Activated CD4-positive, alpha-beta memory T cell treated with anti-CD3 and anti-CD28 coated beads for 36 hours (primary cell): Measurements from ENCODE around the gene GRIK1. TPM values are rescaled to one million over a fixed set of nuclear protein-coding genes. Genes with fewer than 3 reads are reported as not detected.

Source experiments
- CTCF ChIA-PET: fragments of 350-600 bp; sonication (Branson Sonifier 250); formaldehyde crosslinking; loops from one replicate; lab custom pipeline; 2021; ENCODE audit warnings: antibody characterized with exemption, inconsistent platforms; lab: Charles Lee
- POLR2A ChIA-PET: fragments of 350-600 bp; sonication (Branson Sonifier 250); formaldehyde crosslinking; loops from one replicate; lab custom pipeline; 2021; ENCODE audit warnings: antibody characterized with exemption; lab: Charles Lee
- DNase-seq: peaks from one replicate; pipeline ENCODE4 v3.0.0-alpha.2; 2020
- H3K27ac Mint-ChIP-seq: one replicate; pipeline ENCODE4 v1.8.0; 2021; ENCODE audit warnings: mixed read lengths
- H3K27me3 Mint-ChIP-seq: one replicate; pipeline ENCODE4 v1.8.0; 2021; ENCODE audit warnings: mixed read lengths
- H3K36me3 Mint-ChIP-seq: one replicate; pipeline ENCODE4 v1.8.0; 2021; ENCODE audit warnings: mixed read lengths
- H3K4me1 Mint-ChIP-seq: one replicate; pipeline ENCODE4 v1.8.0; 2021; ENCODE audit warnings: low read depth, mixed read lengths
- H3K4me3 Mint-ChIP-seq: one replicate; pipeline ENCODE4 v1.8.0; 2021; ENCODE audit warnings: mild to moderate bottlenecking, mixed read lengths
- H3K9me3 Mint-ChIP-seq: one replicate; pipeline ENCODE4 v1.8.0; 2021; ENCODE audit warnings: mixed read lengths
- intact Hi-C: fragments of 100-400 bp; cut with micrococcal nuclease; formaldehyde crosslinking; loops from one replicate; pipeline ENCODE4 v1.15.1; 2023
- total RNA-seq, 2 experiments: library from RNA; stranded (reverse); gene quantifications; one replicate each; pipeline ENCODE4 v1.2.3, GENCODE V29; 2021

Gene GRIK1
- total RNA-seq, 2 experiments from 2014 or later: not detected

DNA sequence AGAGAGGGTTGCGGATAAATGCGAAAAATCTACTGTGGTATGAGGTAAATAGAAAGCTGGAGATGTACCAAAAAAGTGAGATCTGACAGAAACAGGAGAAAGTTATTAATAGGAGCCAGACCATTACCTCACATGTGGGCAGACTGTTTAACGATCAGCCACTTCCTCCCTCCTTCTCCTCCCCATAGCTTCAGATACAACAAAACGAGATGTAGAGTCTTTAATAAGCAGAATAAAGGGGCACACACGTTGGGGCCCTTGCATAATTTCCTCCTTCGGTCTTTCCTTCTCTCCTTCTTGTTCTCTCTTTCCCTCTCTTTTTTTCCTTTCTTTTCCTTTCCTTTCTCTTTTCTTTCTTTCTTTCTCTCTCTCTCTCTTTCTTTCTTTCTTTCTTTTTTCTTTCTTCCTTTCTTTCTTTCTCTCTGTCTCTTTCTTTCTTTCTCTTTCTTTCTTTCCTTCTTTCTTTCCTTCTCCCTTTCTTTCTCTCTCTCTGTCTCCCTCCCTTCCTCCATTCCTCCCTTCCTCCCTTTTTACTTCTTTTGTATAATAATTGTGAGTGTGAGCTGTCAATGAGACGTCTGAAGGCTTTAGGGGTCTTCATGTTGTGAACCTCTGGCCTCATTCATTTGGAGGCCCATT lies 242.1 kb downstream of the GRIK1 start:
- no peaks in the 10 kb centered on the region for H3K9me3 Mint-ChIP-seq
- H3K4me3 Mint-ChIP-seq: no peak overlapping the region
- ChIA-PET CTCF (no interaction called here), POLR2A (no interaction called here)
- H3K27ac Mint-ChIP-seq: no peak overlapping the region
- no peaks in the 10 kb centered on the region for H3K4me1 Mint-ChIP-seq
- intact Hi-C loops: no loop called here
- no peak for DNase-seq
- no peaks in the 10 kb centered on the region for H3K36me3 Mint-ChIP-seq
- H3K27me3 Mint-ChIP-seq: no peaks in the 10 kb centered on the region

DNA sequence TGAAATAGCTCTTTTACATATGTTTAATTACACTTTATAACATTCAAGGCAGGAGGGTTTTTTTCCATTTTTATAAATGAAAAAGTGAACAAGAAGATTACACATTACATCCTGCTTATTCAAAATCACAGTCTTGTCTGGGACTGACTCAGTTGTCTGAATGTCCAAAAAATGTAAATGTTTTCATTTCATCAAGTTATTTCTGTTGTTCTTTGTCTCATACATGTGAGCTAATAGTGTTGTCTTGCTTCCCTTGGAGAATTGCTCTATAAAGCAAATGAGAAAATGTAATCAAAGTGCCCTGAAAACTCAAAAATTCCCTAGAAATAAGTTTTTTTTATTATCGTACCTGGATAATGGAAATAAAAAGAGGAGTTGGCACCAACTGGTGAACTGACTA lies 242.9 kb downstream of the GRIK1 start:
- H3K9me3 Mint-ChIP-seq: no peaks in the 10 kb centered on the region
- no peak overlapping the region for H3K4me3 Mint-ChIP-seq
- no peaks in the 10 kb centered on the region for H3K36me3 Mint-ChIP-seq
- no peak overlapping the region for H3K27ac Mint-ChIP-seq
- intact Hi-C loops: no loop called here
- H3K27me3 Mint-ChIP-seq: no peaks in the 10 kb centered on the region
- no peak for DNase-seq
- CTCF ChIA-PET: no interaction called here
- POLR2A ChIA-PET: no interaction called here
- H3K4me1 Mint-ChIP-seq: no peaks in the 10 kb centered on the region

DNA sequence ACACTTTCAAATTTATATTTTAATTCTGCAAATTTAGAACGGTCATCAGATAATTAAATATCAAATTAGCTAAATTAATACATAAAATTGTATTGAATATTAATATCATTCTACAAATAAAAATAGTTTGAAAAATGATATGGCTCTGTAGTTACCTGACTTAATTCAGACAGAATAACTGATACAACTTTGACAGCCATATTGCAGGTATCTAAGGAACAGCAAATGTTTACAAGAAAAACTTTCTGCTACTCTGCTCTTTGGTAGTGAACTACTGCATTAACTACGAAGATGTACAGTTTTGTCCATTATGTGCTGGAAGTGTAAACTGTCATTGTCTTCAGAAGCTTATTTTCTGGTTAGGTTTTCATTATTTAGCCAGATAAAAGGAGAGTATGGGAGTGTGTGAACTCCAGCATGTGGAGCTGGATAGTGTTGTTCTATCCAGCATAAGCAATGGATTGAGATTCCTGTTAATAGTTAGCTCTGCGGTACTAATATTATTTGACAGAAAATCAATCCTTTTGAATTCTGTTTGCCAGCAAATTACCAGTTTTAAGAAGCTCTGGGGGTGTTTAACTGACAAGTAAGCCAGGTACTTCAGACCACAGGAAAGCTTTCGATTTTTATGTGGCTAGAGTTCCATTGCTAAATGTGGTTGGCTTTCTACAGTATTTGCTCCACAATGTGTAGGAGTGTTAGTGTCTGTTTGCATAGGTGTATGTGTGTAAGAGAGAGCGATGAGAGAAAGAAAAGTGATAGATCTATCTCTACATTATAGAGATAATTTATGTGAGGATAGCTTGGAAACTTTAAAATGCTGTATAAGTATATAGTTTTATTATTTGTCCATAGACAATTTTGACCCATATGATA lies 247.9 kb downstream of the GRIK1 start:
- intact Hi-C loops: no loop called here
- CTCF ChIA-PET: interaction anchor here (0.6 kb wide), 1 partner anchor 52 kb away, joined by 4 read pairs; no protein-coding TSS in a partner anchor
- H3K4me1 Mint-ChIP-seq: no peaks in the 10 kb centered on the region
- no peaks in the 10 kb centered on the region for H3K27me3 Mint-ChIP-seq
- H3K27ac Mint-ChIP-seq: no peak overlapping the region
- POLR2A ChIA-PET: no interaction called here
- DNase-seq: no peak
- no peaks in the 10 kb centered on the region for H3K9me3 Mint-ChIP-seq
- no peaks in the 10 kb centered on the region for H3K36me3 Mint-ChIP-seq
- H3K4me3 Mint-ChIP-seq: no peak overlapping the region

DNA sequence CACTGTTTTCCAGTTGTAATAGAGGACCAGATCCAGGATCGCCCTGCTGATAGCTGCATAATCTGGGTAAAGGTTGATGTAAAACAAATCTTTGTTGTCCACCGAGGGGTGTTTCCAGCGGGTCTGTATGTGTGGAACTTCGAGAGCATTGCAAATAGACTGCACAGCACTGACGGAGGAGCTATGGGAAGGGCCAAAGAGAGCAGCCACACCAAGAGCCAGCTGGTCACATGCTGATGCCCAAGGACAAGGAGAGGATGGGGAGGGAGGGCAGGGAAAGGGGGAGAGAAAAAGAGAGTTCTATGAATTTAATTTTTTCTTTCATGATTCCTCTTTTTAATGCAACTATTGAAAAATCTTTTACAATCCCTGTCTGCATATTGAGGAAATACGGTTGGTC lies 250.0 kb downstream of the GRIK1 start:
- no peak for DNase-seq
- ChIA-PET CTCF (no interaction called here), POLR2A (no interaction called here)
- intact Hi-C loops: no loop called here
- H3K27me3 Mint-ChIP-seq: peaks cover 1% of the 10 kb centered on the region
- H3K4me1 Mint-ChIP-seq: no peaks in the 10 kb centered on the region
- H3K36me3 Mint-ChIP-seq: no peaks in the 10 kb centered on the region
- H3K27ac Mint-ChIP-seq: no peak overlapping the region
- no peaks in the 10 kb centered on the region for H3K9me3 Mint-ChIP-seq
- no peak overlapping the region for H3K4me3 Mint-ChIP-seq

DNA sequence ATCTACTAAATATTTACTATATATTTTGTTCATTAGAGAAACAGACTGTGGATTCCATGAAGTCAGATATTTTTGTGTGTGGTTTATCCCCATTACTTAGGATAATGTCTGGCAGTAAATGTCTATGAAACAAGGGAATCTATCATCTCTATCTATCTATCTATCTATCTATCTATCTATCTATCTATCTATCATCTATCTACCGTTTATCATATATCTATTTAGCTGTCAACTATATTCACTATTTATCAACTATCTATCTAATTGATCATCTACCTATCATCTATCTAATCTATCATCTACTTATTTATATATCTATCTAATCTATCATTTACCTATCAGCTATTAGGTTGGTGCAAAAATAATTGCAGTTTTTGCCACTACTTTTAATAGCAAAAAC lies 255.7 kb downstream of the GRIK1 start:
- H3K4me3 Mint-ChIP-seq: no peak overlapping the region
- H3K27ac Mint-ChIP-seq: no peak overlapping the region
- peaks cover 5% of the 10 kb centered on the region for H3K9me3 Mint-ChIP-seq
- no peak for DNase-seq
- H3K4me1 Mint-ChIP-seq: no peaks in the 10 kb centered on the region
- H3K27me3 Mint-ChIP-seq: peaks cover 1% of the 10 kb centered on the region
- intact Hi-C loops: no loop called here
- ChIA-PET POLR2A (no interaction called here), CTCF (no interaction called here)
- H3K36me3 Mint-ChIP-seq: no peaks in the 10 kb centered on the region

DNA sequence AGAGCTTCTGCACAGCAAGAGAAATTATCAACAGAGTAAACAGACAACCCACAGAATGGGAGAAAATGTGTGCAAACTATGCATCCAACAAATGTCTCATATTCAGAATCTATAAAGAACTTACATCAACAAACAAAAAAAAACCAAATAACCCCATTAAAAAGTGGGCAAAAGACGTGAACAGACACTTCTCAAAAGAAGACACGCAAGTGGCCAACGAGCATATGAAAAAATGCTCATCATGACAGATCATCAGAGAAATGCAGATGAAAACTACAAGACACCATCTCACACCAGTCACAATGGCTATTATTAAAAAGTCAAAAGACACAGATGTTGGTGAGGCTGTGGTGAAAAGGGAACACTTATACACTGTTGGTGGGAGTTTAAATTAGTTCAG lies 257.0 kb downstream of the GRIK1 start:
- H3K9me3 Mint-ChIP-seq: peaks cover 5% of the 10 kb centered on the region
- intact Hi-C loops: no loop called here
- no peak overlapping the region for H3K4me3 Mint-ChIP-seq
- POLR2A ChIA-PET: no interaction called here
- peaks cover 1% of the 10 kb centered on the region for H3K27me3 Mint-ChIP-seq
- CTCF ChIA-PET: no interaction called here
- no peak overlapping the region for H3K27ac Mint-ChIP-seq
- H3K4me1 Mint-ChIP-seq: no peaks in the 10 kb centered on the region
- no peaks in the 10 kb centered on the region for H3K36me3 Mint-ChIP-seq
- DNase-seq: no peak

DNA sequence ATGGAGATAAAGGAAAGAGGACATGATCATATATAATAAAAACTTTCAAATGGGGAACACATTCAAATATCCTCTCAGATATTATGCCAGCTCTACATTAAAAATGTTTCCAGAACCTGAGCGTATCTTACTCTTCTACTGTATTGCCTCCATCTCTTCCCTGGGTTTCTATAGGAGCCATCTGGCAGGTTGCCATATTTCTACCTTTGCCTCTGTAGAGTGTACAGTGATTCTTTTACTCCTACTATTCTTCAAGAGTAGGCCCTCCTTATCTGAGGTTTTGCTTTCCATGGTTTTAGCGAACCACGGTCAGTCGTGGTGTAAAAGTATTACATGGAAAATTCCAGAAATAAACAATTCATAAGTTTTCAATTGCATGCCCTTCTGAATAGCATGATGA lies 259.5 kb downstream of the GRIK1 start:
- CTCF ChIA-PET: no interaction called here
- H3K36me3 Mint-ChIP-seq: no peaks in the 10 kb centered on the region

DNA sequence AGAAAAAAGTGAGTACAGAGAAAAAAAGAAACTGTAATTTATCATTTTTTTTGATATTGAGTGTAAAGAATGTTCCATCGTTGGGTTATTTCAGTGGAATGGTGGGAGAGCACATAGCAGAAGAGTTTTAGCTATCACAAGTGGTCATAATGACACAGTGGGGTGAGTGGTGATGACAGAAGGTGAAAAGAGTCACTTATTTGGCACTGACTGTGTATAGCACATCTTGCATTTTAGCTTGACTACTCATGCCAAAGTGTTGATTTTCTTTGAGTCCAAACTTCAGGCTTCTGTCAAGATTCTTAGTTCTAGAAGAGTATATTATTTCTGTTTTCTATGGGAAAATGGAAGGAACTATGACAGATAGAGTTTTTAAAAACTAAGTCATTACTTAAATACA lies 261.2 kb downstream of the GRIK1 start:
- ChIA-PET CTCF (no interaction called here), POLR2A (no interaction called here)
- H3K27ac Mint-ChIP-seq: no peak overlapping the region
- no peaks in the 10 kb centered on the region for H3K4me1 Mint-ChIP-seq
- intact Hi-C loops: no loop called here
- H3K4me3 Mint-ChIP-seq: no peak overlapping the region
- peaks cover 5% of the 10 kb centered on the region for H3K9me3 Mint-ChIP-seq
- no peaks in the 10 kb centered on the region for H3K36me3 Mint-ChIP-seq
- H3K27me3 Mint-ChIP-seq: no peaks in the 10 kb centered on the region
- DNase-seq: no peak

More for the DNA sequence above, 259.5 kb downstream of the GRIK1 start:
- DNase-seq: no peak
- H3K4me3 Mint-ChIP-seq: no peak overlapping the region
- no peaks in the 10 kb centered on the region for H3K4me1 Mint-ChIP-seq
- no peak overlapping the region for H3K27ac Mint-ChIP-seq
- POLR2A ChIA-PET: no interaction called here
- peaks cover 5% of the 10 kb centered on the region for H3K9me3 Mint-ChIP-seq
- H3K27me3 Mint-ChIP-seq: no peaks in the 10 kb centered on the region
- intact Hi-C loops: no loop called here

DNA sequence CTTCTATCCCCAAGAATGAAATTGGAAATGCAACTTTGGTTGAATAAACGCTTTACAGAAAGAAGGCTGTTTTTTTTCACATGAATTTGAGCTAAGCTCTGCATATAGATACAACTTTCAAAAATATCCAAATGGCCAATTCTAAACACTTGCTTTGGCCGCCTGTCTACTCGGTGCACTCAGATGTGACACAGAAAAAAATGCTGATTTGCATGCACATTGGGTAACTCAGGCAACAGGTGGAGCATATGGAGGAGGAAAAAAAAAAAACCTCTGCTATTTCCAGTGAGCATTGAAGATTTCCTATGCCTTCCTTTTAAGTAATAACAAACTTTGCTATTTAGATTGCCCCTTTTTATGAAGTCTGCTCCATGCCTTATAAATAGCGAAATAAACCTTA lies 262.5 kb downstream of the GRIK1 start:
- no peaks in the 10 kb centered on the region for H3K4me1 Mint-ChIP-seq
- H3K27ac Mint-ChIP-seq: no peak overlapping the region
- DNase-seq: no peak
- no peaks in the 10 kb centered on the region for H3K9me3 Mint-ChIP-seq
- ChIA-PET POLR2A (no interaction called here), CTCF (no interaction called here)
- H3K27me3 Mint-ChIP-seq: no peaks in the 10 kb centered on the region
- intact Hi-C loops: no loop called here
- H3K4me3 Mint-ChIP-seq: no peak overlapping the region
- no peaks in the 10 kb centered on the region for H3K36me3 Mint-ChIP-seq

DNA sequence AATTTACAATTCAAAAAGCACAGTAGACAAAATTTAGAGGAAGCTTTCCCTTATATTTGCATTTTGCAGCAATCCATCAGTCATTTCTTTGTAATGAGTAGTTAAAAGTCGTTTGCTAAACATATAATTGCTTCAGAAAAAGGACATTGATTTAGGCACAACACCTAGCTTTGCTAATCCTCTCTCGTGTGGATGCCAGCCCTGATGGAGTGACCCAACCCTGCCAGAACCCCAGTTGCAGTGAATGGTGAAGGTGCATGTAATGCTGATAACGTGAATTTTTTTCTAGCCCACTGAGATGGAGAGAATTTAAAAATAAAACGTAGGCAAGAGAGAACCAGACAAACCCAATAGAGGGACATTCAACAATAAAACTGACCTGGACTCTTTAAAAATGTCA lies 263.4 kb downstream of the GRIK1 start:
- no peaks in the 10 kb centered on the region for H3K4me1 Mint-ChIP-seq
- ChIA-PET CTCF (no interaction called here), POLR2A (no interaction called here)
- no peaks in the 10 kb centered on the region for H3K27me3 Mint-ChIP-seq
- H3K4me3 Mint-ChIP-seq: no peak overlapping the region
- no peaks in the 10 kb centered on the region for H3K36me3 Mint-ChIP-seq
- H3K27ac Mint-ChIP-seq: no peak overlapping the region
- no peak for DNase-seq
- no peaks in the 10 kb centered on the region for H3K9me3 Mint-ChIP-seq
- intact Hi-C loops: no loop called here

DNA sequence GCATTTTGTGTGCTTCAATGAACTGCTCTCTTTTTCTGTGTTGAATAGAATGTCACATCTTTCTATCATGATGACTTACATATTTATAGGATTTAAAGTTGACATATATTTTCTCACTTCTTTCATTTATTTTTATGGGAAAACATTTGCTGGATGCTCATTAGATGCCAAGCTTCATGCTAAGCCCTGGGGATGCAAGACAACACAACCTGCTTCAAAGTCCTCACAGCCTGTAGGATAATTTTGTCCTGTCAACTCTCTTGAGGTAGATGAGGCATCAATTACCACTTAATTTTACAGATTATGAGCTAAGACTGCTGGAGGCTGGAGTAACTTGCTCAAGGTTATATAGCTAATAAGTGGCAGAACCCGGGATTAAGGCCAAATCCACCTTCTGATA lies 264.3 kb downstream of the GRIK1 start:
- H3K4me3 Mint-ChIP-seq: no peak overlapping the region

DNA sequence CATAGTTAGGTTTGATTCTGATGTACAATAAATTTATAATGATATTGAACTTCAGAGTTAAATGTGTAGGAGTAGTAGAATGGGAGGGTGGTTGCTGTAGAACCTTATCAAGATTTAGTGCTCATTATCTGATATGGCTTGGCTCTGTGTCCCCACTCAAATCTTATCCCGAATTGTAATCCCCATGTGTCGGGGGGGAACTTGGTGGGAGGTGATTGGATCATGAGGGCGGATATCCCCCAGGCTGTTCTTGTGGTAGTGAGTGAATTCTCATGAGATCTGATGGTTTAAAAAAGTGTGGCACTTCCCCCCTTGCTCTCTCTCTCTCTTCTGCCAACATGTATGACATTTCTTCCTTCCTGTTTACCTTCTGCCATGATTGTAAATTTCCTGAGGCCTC lies 265.5 kb downstream of the GRIK1 start:
- intact Hi-C loops: no loop called here
- H3K27me3 Mint-ChIP-seq: no peaks in the 10 kb centered on the region
- no peak for DNase-seq
- ChIA-PET POLR2A (no interaction called here), CTCF (no interaction called here)
- H3K36me3 Mint-ChIP-seq: no peaks in the 10 kb centered on the region
- no peak overlapping the region for H3K4me3 Mint-ChIP-seq
- no peaks in the 10 kb centered on the region for H3K9me3 Mint-ChIP-seq
- H3K27ac Mint-ChIP-seq: no peak overlapping the region
- no peaks in the 10 kb centered on the region for H3K4me1 Mint-ChIP-seq

More for the DNA sequence above, 264.3 kb downstream of the GRIK1 start:
- H3K9me3 Mint-ChIP-seq: no peaks in the 10 kb centered on the region
- no peaks in the 10 kb centered on the region for H3K27me3 Mint-ChIP-seq
- no peaks in the 10 kb centered on the region for H3K36me3 Mint-ChIP-seq
- DNase-seq: no peak
- POLR2A ChIA-PET: no interaction called here
- H3K27ac Mint-ChIP-seq: no peak overlapping the region
- H3K4me1 Mint-ChIP-seq: no peaks in the 10 kb centered on the region
- intact Hi-C loops: no loop called here
- CTCF ChIA-PET: no interaction called here
